Stimulated activated CD8-positive, alpha-beta memory T cell treated with anti-CD3 and anti-CD28 coated beads, Interleukin-4, amount 100 ng/mL, for 1 hour (primary cell): ENCODE measurements around the gene NPB.

ENCODE experiments used
- DNase-seq, 2 donors: peaks; one replicate each; pipeline ENCODE4 v3.0.0-alpha.2; 2020; ENCODE audit warnings: low read depth in 2 of 2, low spot score in 1 of 2

The NPB gene

GRCh38 chr17:81869221-81870130 is 32.6 kb upstream of the NPB start:
- DNase-seq: no peak

DNA sequence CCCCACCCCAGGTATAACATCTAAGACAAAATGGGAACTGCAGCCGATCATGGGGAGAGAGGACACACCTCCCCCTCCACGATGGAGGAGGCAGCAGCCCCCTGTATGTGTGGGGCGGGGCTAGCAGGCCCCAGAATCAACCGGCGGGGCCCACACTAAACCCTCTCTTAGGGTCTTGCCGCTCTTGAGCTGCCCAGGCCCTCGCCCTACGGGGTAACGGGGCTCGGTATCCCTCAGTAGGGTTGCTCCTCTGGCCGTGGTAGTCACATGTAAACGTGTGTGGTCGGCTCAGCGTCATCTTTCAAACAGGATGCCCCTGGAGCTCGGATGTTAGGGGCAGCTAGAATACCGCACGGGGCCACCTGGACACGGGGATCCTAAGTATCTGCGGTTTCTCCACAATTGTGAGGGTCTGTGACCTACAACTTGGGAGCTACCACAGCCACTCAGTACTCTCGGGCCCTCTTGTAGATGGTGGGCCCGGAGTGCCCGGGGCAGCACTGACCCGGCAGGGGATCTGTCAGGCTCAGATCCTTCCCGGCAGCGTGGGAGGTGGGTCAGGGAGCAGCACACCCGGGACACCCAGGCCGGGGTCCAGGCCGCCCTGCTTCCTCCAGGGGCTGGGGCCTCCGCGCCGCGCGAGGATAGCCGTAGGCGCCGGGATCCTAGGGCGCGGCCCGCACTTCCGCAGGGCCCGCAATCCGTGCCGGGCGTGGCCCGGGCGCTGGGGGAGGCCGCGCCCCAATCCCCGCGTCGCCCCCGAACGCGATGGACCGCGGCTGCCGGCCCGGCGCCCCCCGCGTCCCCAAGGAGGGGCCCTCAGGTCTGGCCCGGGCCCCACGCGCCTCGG is 31.7 kb upstream of the NPB start:
- DNase-seq: no peak

- no peak for DNase-seq
Observed at GRCh38 chr17:81870981-81871386, 31.1 kb upstream of the NPB start, which contains the start of gene ARHGDIA. ARHGDIA (minus strand) TSS chr17:81871337; CDS start chr17:81869930, 1,407 bp downstream.

- DNase-seq: peak; percentile 91 to 95
Observed at GRCh38 chr17:81871387-81872230, 30.4 kb upstream of the NPB start.

- no peak for DNase-seq
Observed at GRCh38 chr17:81877569-81877968, 24.5 kb upstream of the NPB start.

DNA sequence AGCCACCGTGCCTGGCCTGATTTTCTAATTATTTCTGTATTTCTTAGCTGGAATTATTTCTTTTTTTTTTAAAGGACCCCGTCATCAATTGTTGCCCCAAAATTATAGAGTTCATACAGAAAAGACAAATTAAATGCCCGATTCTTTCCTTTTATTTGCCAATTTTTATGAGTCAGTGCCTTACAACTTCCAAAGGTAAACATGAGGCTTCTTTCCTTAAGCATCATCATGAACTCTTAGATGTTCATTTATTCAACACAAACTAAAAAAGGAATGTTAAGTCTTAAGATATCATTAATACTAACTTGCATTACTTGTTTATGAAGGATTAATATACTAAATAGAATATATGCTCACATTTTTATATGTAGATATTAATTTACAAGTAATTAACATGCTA is 23.7 kb upstream of the NPB start:
- DNase-seq: no peak

GRCh38 chr17:81879121-81879520 is 22.9 kb upstream of the NPB start:
- DNase-seq: no peak

- DNase-seq: no peak
Observed at GRCh38 chr17:81884520-81884919, 17.5 kb upstream of the NPB start.

DNA sequence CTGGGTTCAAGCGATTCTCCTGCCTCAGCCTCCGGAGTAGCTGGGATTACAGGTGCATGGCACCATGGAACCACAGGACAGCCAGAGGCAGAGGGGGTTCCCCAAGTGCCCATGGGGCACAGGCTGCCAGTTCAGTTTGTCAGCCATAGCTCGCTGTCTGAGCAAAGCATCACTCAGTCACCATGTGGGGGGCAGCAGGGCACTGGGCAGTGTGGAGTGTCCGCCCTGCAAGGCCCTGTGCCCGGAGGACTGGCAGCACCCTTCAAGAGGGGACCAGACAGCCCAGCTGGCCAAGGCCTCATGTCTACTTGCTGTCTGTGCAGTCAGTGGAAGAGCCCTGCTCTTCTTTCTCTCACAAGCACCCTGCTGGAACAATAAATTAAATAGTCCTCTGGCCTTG is 17.1 kb upstream of the NPB start:
- no peak for DNase-seq

- no peak for DNase-seq
Observed at GRCh38 chr17:81885454-81885853, 16.6 kb upstream of the NPB start.

- DNase-seq: no peak
Observed at GRCh38 chr17:81885869-81886548, 16.0 kb upstream of the NPB start.

- no peak for DNase-seq
Observed at GRCh38 chr17:81888105-81888987, 13.7 kb upstream of the NPB start.

DNA sequence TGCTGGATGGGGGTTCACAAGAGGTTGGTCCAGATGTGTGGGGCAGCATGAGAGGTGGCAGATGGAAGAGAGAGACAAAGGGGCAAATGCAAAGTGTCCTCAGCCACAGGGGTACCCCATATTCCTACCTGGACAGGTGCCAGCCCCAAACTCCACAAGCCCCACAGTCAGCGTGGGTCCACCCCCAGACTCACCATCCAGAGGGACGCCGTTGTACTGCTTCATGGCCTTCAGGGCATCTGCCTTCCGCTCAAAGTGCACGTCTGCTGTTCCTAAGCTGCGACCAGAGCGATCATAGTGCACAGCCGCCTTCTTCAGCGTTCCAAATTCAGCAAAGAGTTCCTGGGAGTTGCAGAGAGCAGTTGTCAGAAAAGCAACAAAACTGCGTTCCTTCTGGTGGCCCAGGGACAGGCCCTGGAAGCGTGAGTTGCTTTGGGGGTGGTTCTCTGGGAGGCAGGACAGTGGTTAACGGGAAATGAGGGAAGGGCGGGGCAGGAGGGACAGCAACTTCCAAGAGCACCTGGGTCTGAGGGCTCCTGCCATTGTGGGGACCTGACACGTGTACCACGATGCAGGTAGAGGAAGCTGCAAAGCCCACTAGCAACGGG is 12.9 kb upstream of the NPB start:
- no peak for DNase-seq

- DNase-seq: no peak
Observed at GRCh38 chr17:81889602-81890001, 12.4 kb upstream of the NPB start.

GRCh38 chr17:81890447-81891302 is 11.4 kb upstream of the NPB start:
- no peak for DNase-seq

GRCh38 chr17:81891303-81891552 is 10.8 kb upstream of the NPB start:
- no peak for DNase-seq

DNA sequence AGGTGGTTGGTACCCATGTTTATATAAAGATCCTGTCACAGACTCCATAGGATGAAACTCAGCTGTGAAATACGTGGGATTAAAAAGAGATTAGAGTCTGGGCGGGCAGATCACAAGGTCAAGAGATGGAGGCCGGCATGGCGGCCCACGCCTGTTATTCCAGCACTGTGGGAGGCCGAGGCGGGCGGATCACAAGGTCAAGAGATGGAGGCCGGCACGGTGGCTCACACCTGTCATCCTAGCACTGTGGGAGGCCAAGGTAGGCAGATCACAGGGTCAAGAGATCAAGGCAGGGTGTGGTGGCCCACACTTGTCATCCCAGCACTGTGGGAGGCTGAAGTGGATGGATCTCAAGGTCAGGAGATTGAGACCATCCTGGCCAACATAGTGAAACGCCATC is 6.6 kb upstream of the NPB start:
- DNase-seq: no peak

- no peak for DNase-seq
Observed at GRCh38 chr17:81898029-81898866, 3.8 kb upstream of the NPB start.
